Panc1 (cell line): ENCODE data around the gene FGF7.

Source experiments
- CTCF ChIP-seq: fragments of 450-650 bp; IDR thresholded peaks from 2 replicates; pipeline ENCODE4 v1.5.1; 2017; ENCODE audit warnings: mild to moderate bottlenecking
- POLR2AphosphoS5 ChIP-seq: IDR thresholded peaks from 2 replicates; pipeline ENCODE4 v1.6.1; 2012; ENCODE audit warnings: mild to moderate bottlenecking, low read depth, low read length, moderate library complexity
- REST ChIP-seq, 2 experiments: IDR thresholded peaks; 2 replicates each; pipeline ENCODE4 v1.6.1; 2011 to 2012; ENCODE audit warnings: low read depth in 2 of 2, control low read depth in 1 of 2, low read length in 1 of 2, mild to moderate bottlenecking in 1 of 2, moderate library complexity in 1 of 2; ENCODE audit not compliant: insufficient read depth in 1 of 2
- SIN3A ChIP-seq: IDR thresholded peaks from 2 replicates; pipeline ENCODE4 v1.6.1; 2012; ENCODE audit warnings: low read depth, mild to moderate bottlenecking, low read length, moderate library complexity, borderline replicate concordance; ENCODE audit not compliant: insufficient read depth

- TF ChIP-seq CTCF, result no peak
- TF ChIP-seq SIN3A, result no peak
- no peak for TF ChIP-seq REST (IDR thresholded peaks at IDR 0.05; ENCODE audit: insufficient read depth in 1 of 2, low read depth in 2 of 2, low read length in 1 of 2)
- no peak for TF ChIP-seq POLR2AphosphoS5
Observed at GRCh38 chr15:49415638-49416037, 7.4 kb upstream of the FGF7 start.
